ENCODE data around the gene MGMT.

DNA sequence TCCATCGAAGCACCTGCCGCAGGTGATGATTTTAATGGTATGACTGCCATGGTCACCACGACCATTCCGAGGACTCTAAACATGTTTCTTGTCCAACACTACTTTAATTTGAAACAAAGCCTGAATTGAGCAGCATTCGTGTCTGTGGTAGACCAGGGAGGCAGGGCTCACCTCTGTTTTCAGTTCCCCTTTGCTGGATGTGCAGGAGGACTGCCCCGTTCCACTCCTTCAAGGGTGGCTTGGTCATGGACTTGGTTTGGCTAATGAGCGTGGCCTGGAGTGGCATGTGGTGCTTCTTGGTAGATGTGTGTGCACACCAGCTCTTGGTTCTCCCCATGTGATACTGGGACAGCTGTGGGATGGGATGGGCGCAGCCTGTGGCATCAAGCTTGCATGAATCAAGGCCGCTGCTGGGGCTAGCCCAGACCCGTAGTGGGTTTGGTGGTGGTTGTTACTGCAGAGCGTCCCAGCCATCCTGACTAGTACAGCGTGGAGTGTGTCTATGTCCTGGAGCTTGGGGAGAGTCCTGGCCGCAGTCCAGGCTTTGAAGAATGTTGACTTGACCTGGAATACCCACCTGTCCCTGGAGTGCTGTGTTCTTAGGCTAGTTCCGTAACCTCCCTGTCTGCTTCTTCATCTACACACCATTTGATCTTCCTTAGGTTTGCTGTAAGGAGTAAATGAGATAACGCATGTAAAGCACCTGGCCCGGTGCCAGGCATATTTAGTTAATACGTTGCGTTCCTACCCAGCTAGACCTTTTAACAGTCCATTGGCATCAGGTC lies 34.8 kb downstream of the MGMT start:
- TF ChIP-seq ZNF274 (IDR thresholded peaks at IDR 0.05; ENCODE audit: low read depth, low read length) (no peak), MAX (IDR thresholded peaks at IDR 0.05) (no peak), POLR2A (IDR thresholded peaks at IDR 0.05; ENCODE audit: borderline replicate concordance, extremely low read depth, insufficient read depth, insufficient read length) (no peak), CTCF (IDR thresholded peaks at IDR 0.05 in 2 of 3, conservative IDR thresholded peaks at IDR 0.05 in 1 of 3; ENCODE audit: borderline replicate concordance in 1 of 3, insufficient read depth in 1 of 3, low read depth in 2 of 3, low read length in 2 of 3) (no peak), POLR2AphosphoS5 (IDR thresholded peaks at IDR 0.05; ENCODE audit: low read depth, low read length) (no peak), JUND (IDR thresholded peaks at IDR 0.05) (no peak), EZH2 (IDR thresholded peaks at IDR 0.05) (no peak), RAD21 (IDR thresholded peaks at IDR 0.05; ENCODE audit: low read depth) (no peak), YY1 (IDR thresholded peaks at IDR 0.05; ENCODE audit: extremely low read depth, insufficient replicate concordance, low read depth, low read length) (no peak), SP1 (IDR thresholded peaks at IDR 0.05; ENCODE audit: low read depth) (no peak), FOSL1 (IDR thresholded peaks at IDR 0.05; ENCODE audit: low read depth) (no peak), EZH2phosphoT487 (IDR thresholded peaks at IDR 0.05; ENCODE audit: borderline replicate concordance) (no peak), ATF3 (IDR thresholded peaks at IDR 0.05) (no peak), SRF (IDR thresholded peaks at IDR 0.05; ENCODE audit: low read depth) (no peak)
